Activated CD8-positive, alpha-beta memory T cell treated with anti-CD3 and anti-CD28 coated beads, Interleukin-2, amount 50 U/mL, for 24 hours (primary cell): ENCODE results near the gene MYO10.
"Not testable (repeated sequence)": the region's sequence is repeated elsewhere in the genome, so short reads cannot be mapped to it uniquely, and the experiment has no call there.

ENCODE experiments used
- DNase-seq: peaks from one replicate; pipeline ENCODE4 v3.0.0-alpha.2; 2020; ENCODE audit errors: extremely low read depth

The MYO10 gene

DNA sequence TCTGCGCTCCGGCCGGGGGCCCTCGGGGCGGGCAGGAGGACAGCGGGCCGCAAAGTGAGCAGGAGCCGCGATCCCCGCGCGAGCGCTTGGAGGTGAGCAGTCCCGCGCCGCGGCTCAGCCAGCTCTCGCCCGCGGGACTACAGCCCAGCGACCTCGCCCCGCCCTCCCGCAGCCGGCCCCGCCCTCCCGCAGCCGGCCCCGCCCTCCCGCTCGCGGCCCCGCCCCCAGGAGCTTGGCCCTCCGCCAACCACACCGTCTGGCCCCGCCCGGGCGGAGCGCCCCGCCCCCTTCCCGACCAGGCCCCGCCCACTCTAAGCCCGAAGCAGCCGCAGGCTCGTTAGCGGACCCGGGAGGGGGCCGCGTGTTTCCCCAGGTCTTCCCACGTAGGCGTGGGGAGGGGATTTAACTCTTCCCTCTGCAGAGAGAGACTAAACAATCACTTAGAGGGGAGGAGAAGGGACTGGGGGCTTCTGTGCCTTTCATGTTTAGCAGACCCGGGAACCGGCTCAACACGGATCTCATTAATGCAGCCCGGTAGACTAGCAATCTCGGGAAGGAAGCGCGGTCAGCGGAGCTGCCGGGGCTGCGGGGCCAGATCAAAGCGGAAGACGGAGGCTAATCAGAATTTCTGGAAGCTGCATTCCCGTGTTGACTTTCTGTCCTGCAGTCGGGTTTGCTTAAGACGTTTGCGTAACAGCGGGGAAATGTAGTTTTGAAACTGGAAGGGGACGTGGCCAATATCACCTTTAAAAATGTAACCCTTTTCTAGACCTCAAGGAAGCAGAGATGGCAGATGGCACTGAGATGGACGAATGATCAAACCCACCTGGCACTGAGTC lies at the start of gene MYO10:
TSS of gene MYO10 (minus strand) at position 139 of the 839 bp plus-strand sequence. CDS start 480 bp downstream, outside the sequence.
- no peak for DNase-seq

DNA sequence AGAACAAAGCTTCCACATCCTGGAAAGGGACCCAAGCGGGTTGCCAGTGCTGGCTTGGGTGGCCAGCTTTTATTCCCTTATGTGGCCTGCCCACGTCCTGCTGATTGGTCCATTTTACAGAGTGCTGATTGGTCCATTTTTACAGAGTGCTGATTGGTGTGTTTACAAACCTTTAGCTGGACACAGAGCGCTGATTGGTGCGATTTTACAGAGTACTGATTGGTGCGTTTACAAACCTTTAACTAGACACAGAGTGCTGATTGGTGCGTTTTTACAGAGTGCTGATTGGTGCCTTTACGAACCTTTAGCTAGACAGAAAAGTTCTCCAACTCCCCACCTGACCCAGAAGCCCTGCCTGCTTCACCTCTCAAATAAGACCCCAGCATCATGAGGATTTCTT lies 49.2 kb upstream of the MYO10 start:
- not testable (repeated sequence) for DNase-seq

DNA sequence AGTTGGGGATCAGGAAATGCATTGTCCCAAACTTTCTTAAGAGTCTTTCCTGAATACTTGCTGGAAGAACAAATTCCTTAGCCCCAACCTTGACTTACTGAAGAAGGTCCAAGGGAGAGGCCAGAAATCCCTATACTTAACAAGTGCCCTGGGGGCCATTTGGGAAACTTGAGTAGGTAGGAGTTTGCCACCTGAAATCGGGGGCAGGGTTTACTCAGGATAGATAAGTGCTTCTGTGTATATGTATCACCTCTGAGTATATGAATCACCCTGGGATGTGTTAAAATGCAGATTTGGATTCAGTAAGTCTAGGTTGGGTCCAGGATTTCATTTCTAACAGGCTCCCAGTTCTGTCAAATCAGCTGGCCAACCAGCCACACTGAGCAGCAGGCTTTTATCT lies 47.9 kb upstream of the MYO10 start:
- DNase-seq = no peak

DNA sequence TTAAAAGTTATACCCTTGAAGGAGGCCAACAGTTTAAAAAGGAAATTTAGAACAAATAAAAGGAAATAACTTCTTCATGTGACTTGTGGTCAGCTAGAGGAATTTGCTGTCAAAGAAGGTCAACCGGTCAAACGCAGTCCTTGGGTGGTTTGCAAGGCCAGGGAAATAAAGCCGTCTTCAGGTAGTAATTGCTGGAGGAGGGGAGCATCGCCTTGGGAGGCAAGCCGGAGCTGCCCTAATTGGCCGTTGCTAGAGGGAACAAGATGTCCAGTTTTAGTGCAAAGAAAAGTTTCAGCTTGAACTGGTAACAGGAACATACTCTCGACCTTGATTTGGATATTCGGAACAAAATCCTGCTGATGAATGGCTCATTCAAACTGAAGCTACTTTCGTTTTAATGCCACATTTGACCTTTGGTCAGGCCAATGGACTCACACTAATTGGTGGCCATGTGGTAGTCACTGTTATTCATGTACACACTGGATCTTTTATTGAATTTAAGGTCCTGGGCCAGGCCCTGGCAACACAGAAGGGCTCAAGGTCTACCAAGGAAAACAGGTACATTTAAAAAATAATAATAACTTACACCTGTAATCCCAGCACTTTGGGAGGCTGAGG lies 47.0 kb upstream of the MYO10 start:
- DNase-seq = no peak

DNA sequence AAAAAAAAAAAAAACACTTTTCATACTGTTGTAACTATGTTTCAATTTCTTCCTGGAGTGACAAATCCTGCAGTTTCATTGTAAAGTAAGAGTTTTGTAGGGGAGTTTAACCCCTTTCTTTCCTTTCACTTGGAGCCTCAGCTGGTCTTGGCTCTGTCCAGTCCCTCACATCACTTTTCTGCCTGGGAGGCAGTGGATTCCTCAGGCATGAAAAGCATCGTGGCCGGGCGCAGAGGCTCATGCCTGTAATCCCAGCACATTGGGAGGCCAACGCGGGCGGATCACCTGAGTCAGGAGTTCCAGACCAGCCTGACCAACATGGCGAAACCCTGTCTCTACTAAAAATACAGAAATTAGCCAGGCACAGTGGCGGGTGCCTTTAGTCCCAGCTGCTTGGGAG lies 45.6 kb upstream of the MYO10 start:
- DNase-seq = no peak

DNA sequence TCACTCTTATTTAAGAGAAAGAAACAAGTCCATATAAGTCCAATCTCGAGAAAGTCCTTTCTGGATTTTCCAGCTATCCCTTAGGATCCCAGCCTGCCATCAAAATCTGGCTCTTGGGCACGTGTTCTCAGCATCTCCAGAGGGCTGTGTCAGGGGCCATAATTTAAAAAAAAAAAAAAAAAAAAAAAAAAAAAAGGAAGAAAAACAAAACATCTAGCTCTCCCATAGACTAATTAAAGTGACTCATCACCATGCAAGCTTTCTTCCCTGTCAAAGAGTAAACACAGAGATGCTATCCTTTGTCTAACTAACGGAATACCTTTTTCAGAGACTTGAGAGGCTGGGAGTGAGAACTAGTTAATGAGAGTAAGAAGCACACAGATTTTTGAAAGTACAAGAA lies 44.9 kb upstream of the MYO10 start:
- DNase-seq = no peak

DNA sequence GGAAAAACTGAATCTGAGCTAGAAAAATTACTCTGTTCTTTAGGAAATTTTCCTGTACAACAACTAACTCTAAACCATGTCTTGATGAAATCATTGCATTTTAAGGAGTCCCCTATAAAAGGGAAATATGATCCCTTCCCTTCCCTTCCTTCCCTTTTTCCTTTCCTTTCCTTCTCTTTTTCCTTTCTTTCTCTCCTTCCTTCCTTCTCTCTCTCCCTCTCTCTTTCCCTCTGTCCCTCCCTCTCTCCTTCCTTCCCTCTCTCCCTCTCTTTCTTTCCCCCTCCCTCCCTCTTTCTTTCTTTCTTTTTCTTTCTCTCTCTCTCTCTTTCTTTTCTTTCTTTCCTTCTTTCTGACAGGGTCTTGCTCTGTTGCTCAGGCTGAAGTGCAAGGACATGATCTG lies 42.2 kb upstream of the MYO10 start:
- no peak for DNase-seq

DNA sequence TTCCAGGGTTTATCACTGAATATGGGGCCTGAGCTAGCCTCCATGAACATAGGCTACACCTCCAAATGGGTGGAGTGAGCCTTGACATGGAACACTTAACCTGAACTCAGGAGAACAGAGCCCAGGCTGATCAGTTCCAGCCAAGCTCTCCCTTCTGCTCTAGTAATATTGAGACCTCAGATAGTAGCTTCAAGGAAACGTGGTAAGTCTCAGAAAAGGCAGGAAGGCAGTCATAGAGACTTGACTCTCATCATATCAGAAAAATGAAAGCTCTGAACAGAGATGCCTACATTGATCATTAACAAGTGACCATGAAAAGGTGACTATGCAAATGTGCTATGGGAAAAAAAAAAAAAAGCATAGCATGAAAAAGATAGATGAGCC lies 40.5 kb upstream of the MYO10 start:
- no peak for DNase-seq

DNA sequence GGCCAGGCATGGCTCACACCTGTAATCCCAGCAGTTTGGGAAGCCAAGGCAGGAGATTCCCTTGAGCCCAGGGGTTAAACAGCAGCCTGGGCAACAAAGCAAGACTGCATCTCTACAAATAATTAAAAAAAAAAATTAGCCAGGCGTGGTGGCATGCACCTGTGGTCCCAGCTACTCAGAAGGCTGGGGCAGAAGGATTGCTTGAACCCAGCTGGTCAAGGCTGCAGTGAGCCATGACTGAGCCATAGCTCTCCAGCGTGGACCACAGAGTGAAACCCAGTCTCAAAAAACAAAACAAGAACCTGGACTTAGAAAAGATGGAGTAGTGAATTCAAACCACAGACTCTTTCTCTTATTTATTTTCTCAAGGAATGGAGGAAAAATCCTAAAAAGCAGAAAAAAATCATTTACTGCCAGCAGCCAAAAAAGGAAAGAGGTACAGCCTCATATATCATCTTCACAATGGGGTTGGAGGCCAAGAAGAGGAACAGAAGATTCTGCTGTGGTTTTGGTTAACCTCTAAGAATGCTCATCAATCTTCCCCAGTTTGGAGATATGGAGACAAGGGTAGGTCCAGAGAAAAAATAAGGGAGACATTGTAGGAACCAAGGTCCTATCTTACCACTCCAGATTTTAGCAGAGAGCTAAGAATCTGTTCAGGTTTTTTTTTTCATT lies 40.0 kb upstream of the MYO10 start:
- no peak for DNase-seq

DNA sequence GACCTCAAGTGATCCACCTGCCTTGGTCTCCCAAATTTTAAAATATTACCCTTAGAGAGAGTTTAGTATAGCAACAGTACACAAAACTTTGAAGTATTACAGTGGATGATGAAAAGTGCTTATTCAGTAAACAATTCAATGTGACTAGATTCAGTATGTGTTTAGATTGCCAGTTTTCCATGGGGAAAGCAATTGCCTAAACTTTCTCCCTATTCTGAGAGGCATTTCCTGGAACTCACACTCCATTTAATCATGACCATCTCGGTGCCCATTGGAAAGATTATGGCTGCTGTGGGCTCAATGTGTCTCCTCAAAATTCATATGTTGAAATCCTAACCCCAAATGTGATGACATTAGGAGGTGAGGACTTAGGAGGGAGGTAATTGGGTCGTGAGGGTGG lies 38.9 kb upstream of the MYO10 start:
- DNase-seq = no peak

DNA sequence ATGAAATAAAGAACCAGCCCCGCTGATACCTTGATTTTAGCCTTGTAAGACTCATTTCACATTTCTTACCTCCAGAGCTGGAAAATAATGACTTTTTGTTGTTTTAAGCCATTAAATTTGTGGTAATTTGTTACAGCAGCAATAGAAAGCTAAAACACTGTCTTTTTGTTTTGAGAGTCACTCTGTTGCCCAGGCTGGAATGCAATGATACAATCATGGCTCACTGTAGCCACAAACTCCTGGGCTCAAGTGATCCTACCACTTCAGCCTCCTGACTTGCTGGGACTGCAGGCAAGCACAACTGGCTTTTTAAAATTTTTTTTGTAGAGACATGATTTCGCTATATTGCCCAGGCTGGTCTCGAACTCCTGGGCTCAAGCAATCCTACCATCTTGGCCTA lies 34.7 kb upstream of the MYO10 start:
- DNase-seq = no peak

DNA sequence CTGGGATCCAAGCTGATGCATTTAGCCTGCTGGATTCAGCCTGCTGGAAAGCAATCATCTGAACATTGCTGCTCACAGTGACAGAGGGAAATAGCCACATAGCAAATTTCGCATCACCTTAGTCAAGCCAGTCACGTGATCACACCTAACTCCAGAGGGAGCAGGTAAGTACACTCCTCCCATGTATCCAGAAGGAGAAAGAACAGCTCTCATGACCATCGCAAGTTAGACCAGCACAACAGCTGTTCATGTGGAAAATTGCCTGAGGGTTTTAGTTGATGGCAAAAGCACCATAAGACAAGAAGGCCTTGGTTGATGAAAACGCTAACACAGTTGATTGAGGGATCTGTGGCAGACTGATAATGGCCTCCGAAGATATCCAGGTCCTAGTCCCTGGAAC lies 34.2 kb upstream of the MYO10 start:
- DNase-seq = no peak

DNA sequence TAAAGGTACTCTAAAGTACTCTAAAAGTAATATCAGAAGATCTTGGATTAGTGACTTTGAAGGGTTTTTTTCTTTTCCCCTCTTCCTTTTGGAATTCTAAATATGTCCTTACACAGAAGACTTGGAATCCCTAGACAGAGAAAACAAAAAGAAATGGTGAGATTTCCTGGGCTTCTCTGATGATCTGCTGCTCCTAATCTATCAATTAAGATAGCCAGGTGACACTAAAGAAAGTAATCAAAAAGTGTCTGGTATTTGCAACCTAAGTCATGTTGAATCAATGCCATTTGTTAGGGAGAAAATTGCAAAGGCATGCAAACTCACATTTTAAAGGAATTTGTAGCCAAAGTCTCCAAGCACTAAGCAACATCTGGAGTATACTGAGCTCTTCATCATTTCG lies 29.5 kb upstream of the MYO10 start:
- no peak for DNase-seq

DNA sequence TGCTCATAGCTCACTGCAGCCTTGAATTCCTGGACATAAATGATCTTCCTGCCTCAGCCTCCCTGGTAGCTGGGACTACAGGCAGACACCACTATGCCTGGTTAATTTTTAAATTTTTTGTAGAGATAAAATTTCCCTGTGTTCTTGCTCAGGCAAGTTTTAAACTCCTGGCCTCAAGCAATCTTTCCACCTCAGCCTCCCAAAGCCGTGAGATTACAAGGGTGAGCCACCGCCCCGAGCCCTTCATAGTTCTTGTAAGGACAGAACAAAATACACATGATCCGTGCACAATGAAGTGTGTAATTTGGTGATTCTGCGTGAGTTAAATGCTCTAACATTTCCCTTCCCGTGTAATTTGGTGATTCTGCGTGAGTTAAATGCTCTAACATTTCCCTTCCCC lies 27.7 kb upstream of the MYO10 start:
- DNase-seq = no peak

DNA sequence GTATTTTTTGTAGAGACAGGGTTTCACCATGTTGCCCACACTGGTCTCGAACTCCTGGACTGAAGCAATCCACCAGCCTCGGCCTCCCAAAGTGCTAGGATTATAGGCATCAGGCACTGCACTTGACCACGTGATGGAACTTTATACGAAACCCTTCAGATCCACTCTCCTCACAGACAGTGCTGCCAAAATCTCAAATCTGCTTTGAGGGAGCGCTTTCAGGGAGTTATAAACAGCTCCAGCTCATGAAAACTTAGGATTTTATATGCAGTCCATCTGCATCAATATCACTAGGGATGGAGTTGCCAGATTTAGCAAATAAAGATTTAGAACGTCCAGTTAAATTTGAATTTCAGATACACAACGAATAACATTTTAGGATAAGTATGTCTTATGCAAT lies 25.0 kb upstream of the MYO10 start:
- DNase-seq = no peak

DNA sequence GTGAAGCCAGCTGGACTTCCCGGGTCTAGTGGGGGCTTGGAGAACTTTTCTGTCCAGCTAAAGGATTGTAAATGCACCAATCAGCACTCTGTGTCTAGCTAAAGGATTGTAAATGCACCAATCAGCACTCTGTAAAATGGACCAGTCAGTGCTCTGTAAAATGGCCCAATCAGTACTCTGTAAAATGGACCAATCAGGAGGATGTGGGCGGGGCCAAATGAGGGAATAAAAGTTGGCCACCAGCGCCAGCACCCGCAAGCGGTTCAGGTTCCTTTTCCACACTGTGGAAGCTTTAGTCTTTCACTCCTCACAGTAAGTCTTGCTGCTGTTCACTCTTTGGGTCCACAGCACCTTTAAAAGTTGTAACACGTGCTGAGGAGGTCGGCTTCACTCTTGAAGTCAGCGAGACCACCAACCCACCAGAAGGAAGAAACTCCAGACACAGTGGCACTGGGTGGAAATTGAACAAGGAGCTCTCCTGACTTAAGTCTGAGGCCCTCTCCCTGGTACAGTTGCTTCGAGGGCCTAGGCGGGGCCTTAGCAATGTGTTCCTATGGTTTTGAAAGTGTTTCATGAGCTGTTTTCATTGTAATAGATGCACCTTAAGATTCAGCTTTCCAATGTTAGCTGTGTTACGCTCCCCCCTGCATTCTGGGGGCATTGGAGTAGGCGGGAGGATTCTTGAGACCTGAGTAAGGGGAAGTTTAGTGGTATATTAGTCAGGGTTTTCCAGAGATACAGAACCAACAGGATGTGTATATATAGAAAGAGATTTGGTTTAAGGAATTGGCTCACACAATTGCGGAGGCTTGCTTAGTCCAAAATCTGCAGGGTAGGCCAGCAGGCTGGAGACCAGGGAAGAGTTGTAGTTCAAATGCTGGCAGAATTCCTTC lies 21.5 kb upstream of the MYO10 start:
- DNase-seq = no peak

DNA sequence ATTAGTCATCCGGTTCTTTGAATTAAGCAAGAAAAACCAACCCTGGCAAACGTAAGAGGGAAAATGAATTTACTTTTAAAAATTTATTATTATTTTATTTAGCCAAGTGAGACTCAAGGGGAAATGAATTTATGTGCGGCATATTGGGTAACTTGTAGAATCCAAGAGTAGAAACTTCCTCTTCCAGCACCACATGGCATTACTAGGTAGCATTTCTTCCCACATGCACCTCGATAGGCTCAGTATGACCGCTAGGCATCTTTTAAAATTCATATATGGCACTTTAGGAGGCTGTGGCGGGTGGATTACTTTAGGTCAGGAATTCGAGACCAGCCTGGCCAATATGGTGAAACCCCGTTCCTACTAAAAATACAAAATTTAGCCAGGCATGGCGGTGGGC lies 17.6 kb upstream of the MYO10 start:
- no peak for DNase-seq

DNA sequence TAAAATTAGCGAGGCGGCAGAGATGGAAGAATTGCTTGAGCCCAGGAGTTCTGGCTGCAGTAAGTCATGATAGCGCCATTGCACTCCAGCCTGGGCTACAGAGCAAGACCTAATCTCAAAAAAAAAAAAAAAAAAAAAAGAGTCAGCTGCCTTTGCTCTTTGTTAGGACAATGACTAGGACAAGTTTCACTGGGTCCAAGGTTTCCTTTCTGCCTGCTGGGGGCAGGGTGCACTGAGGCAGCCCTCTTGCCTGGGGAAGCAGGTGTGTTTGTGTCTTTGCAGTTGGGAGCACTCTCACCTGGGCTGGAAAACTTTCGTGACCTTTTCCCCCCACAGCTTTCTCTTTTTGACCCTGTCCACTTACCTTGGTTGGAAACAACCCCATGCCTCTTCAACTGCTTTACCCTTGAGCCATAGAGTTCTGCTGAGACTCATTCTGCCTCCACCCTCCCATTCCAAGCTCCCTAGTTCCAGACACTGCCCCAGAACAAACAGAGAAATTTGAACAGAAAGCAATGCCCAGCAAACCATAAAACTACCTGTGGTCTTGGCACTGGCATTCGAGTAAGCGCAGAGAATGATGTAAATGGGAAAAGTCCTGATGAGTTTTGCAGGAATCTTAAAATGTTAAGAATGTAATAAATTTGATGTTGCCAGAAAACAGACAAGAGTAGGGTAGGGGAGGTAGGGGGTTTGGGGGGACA lies 17.0 kb upstream of the MYO10 start:
- DNase-seq = no peak

DNA sequence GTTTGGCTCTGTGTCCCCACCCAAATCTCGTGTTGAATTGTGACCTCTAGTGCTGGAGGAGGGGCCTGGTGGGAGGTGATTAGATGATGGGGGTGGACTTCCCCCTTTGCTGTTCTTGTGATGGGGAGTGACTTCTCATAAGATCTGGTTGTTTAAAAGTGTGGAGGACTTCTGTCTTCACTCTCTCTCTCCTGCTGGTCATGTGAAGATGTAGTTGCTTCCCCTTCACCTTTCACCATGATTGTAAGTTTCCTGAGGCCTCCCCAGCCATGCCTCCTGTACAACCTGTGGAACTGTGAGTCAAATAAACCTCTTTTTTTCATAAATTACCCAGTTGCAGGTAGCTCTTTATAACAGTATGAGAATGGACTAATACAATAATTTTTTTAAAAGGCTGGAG lies 10.6 kb upstream of the MYO10 start:
- DNase-seq = no peak

DNA sequence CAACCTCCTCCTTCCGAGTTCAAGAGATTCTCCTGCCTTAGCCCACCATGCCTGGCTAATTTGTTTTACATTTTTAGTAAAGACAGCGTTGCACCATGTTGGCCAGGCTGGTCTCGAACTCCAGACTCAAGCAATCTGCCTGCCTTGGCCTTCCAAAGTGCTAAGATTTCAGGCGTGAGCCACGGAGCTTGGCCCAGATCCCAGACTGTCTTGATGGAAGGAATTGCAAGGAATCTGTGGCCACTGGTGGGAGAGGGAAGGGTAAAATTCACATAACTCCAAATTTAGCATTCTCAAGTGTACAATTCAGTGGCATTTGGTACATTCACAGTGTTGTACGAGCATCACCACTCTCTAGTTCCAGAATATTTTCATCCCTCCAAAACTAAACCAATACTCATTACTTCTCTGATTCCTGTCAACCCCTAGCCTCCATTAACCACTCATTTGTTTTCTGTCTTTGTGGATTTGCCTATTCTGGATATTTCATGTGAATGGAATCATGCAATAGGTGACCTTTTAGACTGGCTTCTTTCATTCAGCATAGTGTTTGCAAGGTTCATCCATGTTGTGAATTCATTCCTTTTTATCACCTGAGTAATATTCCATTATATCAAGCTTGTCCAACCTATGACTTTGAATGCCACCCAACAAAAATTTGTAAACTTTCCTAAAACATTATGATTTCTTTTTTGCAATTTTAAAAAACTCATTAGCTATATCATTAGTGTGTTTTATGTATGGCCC lies 8.9 kb upstream of the MYO10 start:
- no peak for DNase-seq
